DND-41 (cell line): ENCODE results near the gene KCNIP4.

ENCODE experiments used
- CTCF ChIP-seq: IDR thresholded peaks from 2 replicates; pipeline ENCODE4 v1.5.1; 2012; ENCODE audit warnings: borderline replicate concordance, low read length, moderate library complexity, mild to moderate bottlenecking; ENCODE audit not compliant: poor library complexity, severe bottlenecking; ENCODE audit errors: extremely low read depth
- EZH2 ChIP-seq: IDR thresholded peaks from 3 replicates; pipeline ENCODE4 v1.6.1; 2012; ENCODE audit warnings: borderline replicate concordance, low read depth, mild to moderate bottlenecking, moderate library complexity, low read length, inconsistent platforms; ENCODE audit not compliant: severe bottlenecking

DNA sequence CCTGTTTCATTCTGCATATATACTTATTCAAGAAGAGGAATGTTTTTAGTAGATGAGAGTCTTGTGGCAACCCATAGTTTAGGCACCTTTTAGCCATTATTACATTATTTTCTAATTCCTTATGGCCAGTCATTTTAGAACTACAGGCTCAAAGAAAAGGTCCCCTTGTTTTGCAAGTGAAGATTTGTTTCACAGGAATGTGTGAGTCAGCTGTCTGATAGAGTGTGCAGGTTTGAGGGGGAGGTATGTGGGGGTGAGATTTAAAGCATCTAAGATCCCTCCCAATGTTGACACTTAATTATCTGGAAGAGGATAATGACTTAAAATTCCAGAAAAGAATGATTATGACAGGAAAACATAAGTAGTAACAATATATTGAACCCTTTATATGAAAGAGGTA is 495.6 kb downstream of the KCNIP4 start:
- TF ChIP-seq EZH2 (no peak), CTCF (no peak)
